Stimulated activated naive CD8-positive, alpha-beta T cell treated with anti-CD3 and anti-CD28 coated beads, Interleukin-15, amount 100 ng/mL, for 72 hours (primary cell): ENCODE measurements around the gene SNX25.

ENCODE experiments used
- ATAC-seq: fragments of 150-1000 bp; cut with Tn5 transposase; 2 replicates; pipeline ENCODE4 v1.10.0; 2021; ENCODE audit warnings: mild to moderate bottlenecking, moderate library complexity
- DNase-seq, 2 donors: peaks; one replicate each; pipeline ENCODE4 v3.0.0; 2021 to 2022
- H3K27ac Mint-ChIP-seq, 2 donors: one replicate each; pipeline ENCODE4 v1.8.0; 2022; ENCODE audit warnings: mild to moderate bottlenecking in 2 of 2, mixed read lengths in 2 of 2, moderate library complexity in 2 of 2
- H3K27me3 Mint-ChIP-seq: one replicate; pipeline ENCODE4 v1.8.0; 2022; ENCODE audit warnings: mixed read lengths
- H3K4me1 Mint-ChIP-seq: one replicate; pipeline ENCODE4 v1.8.0; 2022; ENCODE audit warnings: mild to moderate bottlenecking, mixed read lengths
- H3K4me3 Mint-ChIP-seq, 2 donors: one replicate each; pipeline ENCODE4 v1.8.0; 2022; ENCODE audit warnings: mild to moderate bottlenecking in 2 of 2, mixed read lengths in 2 of 2, moderate library complexity in 1 of 2
- H3K9me3 Mint-ChIP-seq, 2 donors: one replicate each; pipeline ENCODE4 v1.8.0; 2022; ENCODE audit warnings: mixed read lengths in 2 of 2

SNX25 gene

DNA sequence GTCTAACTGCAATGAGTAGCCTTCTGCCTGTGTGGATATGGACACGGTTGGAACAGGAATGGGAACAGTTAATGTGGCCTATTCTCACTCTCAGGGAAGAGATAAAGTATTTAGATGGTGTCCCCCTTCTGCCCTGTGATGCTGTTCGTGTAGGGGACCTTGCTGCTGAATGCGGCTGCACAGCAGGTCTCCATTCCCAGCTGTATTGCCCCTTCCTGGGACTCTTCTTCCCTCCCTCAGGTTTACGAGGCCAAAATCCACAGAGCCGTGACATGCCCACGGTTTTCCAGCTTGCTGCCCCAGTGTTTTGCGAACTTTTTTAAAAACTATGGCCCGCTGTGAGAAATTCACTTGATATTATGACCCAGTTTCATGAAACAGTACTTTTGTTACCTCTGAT, 50.3 kb downstream of the SNX25 start:
- no peak for ATAC-seq
- Mint-ChIP-seq H3K27me3 (no peaks in the 10 kb centered on the region), H3K9me3 (no peaks in the 10 kb centered on the region), H3K27ac (no peak overlapping the region), H3K4me1 (peaks cover 22% of the 10 kb centered on the region), H3K4me3 (no peak overlapping the region)
- no peak for DNase-seq

DNA sequence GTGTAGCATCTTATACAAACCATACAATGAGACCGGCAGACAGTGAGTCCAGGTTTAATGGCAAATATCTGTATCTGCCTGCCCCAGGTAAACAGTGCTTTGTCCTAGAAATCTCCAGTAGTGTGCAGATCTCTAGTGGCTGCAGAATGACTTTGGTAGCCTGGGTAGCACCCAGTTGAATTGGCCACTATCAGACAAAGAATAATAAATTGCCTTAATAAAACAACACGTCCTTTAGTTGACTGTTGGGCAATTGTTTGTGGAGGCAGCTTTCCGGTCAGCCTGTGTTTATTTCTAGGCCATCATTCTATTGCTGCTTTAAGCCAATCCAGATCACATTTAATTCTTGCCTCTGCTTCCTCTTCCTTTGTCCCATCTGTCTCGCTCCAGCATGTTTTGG, 52.5 kb downstream of the SNX25 start:
- peaks cover 25% of the 10 kb centered on the region for H3K4me1 Mint-ChIP-seq
- H3K4me3 Mint-ChIP-seq, result no peak overlapping the region
- no peak for ATAC-seq
- H3K9me3 Mint-ChIP-seq, result no peaks in the 10 kb centered on the region
- H3K27ac Mint-ChIP-seq, result no peak overlapping the region
- DNase-seq, result no peak
- no peaks in the 10 kb centered on the region for H3K27me3 Mint-ChIP-seq

DNA sequence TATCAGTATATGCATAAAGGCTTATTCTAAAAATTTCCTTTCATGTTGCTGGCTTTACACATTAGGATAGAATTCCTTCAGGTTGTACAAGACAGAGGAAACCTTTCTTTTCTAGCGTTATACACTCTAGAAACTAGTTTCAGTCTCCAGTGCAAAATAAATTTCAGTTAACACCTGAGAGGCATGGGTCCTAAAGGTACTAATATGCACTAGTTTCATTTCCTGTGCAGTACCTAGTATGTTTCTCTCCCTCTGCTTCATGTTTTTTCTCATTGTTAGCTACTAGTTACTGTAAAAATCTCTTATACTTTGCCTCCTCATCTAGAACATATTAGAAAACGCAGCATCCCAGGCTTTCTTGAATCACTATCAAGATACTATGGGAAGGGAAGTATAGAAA, 54.0 kb downstream of the SNX25 start:
- no peak overlapping the region for H3K27ac Mint-ChIP-seq
- no peak overlapping the region for H3K4me3 Mint-ChIP-seq
- no peaks in the 10 kb centered on the region for H3K27me3 Mint-ChIP-seq
- ATAC-seq, result no peak
- H3K4me1 Mint-ChIP-seq, result peaks cover 21% of the 10 kb centered on the region
- DNase-seq, result no peak
- H3K9me3 Mint-ChIP-seq, result no peaks in the 10 kb centered on the region

DNA sequence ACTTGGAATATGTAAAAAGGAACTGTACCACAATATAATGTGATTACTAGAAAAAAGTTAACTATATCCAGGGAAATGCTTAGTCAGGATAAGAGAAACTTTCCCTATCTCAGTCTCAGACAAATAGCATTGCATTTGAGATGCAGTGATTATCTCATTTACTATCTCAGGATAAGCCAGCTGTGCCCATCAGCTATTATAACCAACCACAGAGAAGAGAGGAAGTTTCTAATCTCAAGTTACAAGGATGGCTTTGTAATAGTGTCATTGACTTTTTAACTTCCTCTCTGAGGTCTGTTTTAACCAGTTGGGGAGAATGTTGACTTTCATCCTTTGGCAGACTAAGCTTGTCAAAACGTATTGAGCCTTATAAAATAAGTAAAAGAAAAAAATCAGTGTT, 56.5 kb downstream of the SNX25 start:
- no peak for DNase-seq
- Mint-ChIP-seq H3K9me3 (no peaks in the 10 kb centered on the region), H3K4me1 (peaks cover 16% of the 10 kb centered on the region), H3K27me3 (no peaks in the 10 kb centered on the region), H3K4me3 (no peak overlapping the region), H3K27ac (no peak overlapping the region)
- peak; percentile 49 for ATAC-seq

DNA sequence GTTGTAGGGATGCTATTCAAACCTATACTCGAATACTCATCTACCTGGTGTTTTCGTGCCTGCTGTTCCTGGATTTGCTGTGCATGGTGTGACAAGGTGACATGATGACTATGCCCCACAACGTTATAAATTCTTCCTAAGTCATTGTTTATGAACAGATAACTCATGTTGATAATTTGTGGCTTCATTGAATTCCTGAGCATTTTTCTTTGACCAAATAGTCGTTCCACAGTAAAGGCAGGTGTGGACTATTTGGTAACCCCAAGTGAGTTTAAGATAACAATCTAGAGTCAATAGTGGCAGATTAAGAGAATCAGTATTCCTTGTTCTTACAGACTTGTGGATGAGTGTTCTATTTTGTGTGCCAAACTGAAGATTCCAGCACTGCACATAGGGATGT, 59.9 kb downstream of the SNX25 start:
- Mint-ChIP-seq H3K27me3 (no peaks in the 10 kb centered on the region), H3K4me3 (no peak overlapping the region), H3K4me1 (peaks cover 9% of the 10 kb centered on the region), H3K27ac (peak overlapping the region in 1 of 2 donors; percentile 46), H3K9me3 (no peaks in the 10 kb centered on the region)
- ATAC-seq (no peak), DNase-seq (no peak)

DNA sequence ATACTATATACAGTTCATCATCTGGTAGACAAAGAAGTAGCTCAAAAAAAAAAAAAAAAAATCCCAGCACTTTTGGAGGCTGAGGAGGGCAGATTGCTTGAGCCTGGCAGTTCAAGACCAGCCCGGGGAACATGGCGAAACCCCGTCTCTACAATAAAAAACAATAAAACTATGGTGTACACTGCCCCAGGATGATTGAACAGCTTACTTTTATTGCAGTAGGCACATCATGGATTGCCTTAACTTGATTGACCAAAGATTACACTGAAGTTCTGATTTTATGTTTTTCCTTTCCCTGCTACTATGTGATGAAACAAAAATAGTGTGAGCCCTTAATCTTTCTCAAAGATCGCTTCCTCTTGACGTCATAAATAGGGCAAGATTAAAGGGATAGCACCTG, 60.6 kb downstream of the SNX25 start:
- no peak overlapping the region for H3K4me3 Mint-ChIP-seq
- DNase-seq, result no peak
- H3K4me1 Mint-ChIP-seq, result peaks cover 9% of the 10 kb centered on the region
- H3K27me3 Mint-ChIP-seq, result no peaks in the 10 kb centered on the region
- H3K27ac Mint-ChIP-seq, result no peak overlapping the region
- ATAC-seq, result no peak
- H3K9me3 Mint-ChIP-seq, result no peaks in the 10 kb centered on the region

DNA sequence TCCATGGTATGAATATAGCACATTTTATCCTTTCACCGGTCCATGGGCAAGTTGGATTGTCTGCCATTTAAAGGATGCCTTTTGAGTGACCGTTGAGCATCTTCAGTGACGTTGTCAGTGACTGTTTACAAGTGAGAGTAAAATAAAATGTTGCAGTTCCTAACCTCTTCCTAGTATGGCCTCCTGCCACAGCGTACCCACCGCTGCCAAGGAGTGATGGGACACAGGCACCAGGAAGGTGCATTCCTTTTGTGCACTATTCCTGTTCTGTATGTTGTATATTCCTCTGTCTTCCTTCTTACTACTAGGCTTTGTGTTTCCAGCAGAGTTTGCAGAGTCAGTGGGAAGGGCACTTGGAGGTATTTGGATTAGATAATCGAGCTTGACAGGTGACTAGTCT, 61.5 kb downstream of the SNX25 start:
- no peak for DNase-seq
- Mint-ChIP-seq H3K27ac (no peak overlapping the region), H3K9me3 (no peaks in the 10 kb centered on the region), H3K4me1 (peaks cover 6% of the 10 kb centered on the region), H3K4me3 (no peak overlapping the region), H3K27me3 (no peaks in the 10 kb centered on the region)
- ATAC-seq, result no peak

DNA sequence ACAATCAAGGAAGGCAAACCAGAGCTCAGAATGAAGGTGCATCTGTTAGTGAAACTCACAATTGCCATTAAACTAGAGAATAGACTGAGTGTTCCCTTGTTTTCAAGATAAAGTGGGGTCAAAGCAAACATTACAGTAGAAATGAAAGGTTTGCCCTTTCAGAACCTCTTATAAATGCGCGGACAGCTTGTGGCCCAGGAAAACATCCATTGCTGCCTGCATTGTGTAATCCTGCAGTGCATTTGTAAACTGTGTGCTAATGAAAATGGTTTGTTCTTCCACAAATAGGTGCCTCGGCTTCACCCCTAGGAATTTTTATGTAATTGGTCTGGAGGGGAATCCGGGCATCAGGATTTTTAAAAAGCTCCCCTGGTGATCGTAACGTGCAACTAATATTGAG, 62.8 kb downstream of the SNX25 start:
- Mint-ChIP-seq H3K4me1 (no peaks in the 10 kb centered on the region), H3K9me3 (no peaks in the 10 kb centered on the region), H3K27ac (no peak overlapping the region), H3K4me3 (no peak overlapping the region), H3K27me3 (no peaks in the 10 kb centered on the region)
- DNase-seq, result no peak
- ATAC-seq, result no peak

DNA sequence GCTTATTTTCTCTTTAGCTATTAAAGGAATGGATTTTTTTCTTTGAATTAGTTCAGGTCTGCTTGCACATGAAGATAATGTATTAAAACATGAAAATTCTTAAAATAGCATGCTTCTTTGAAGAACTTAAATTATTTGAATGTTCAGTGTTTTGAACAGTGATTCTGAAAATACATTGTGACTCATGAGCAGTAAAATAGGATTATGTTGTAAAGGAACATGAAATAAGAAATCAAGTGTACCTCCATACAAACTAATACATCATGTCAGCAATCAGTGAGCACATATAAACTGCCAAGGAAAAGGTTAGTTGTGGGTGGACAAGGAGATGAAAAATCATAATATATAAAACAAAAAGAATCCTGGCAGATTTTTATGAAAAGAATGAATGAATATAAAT, 66.1 kb downstream of the SNX25 start:
- Mint-ChIP-seq H3K9me3 (no peaks in the 10 kb centered on the region), H3K27ac (no peak overlapping the region), H3K4me1 (no peaks in the 10 kb centered on the region), H3K4me3 (no peak overlapping the region), H3K27me3 (no peaks in the 10 kb centered on the region)
- ATAC-seq (no peak), DNase-seq (no peak)

DNA sequence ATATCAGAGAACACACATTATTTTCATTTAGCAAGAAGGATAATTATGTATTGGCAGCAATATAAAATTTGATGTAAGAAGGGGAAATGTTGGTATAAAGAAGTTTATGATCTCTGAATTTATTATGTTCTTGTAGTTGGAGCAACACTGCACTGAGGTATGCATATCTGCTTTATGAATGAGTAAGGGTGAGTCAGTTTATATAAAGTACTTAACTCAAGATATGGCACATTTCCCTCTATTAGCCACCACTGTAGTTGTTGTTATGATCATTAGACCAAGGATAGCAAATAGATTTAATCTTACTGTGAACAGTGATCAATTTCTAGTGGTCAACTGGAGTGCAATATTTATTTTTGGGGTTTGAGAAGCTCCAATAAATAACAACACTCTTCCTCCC, 66.6 kb downstream of the SNX25 start:
- Mint-ChIP-seq H3K27me3 (no peaks in the 10 kb centered on the region), H3K27ac (no peak overlapping the region), H3K4me3 (no peak overlapping the region), H3K9me3 (no peaks in the 10 kb centered on the region), H3K4me1 (no peaks in the 10 kb centered on the region)
- ATAC-seq, result no peak
- DNase-seq, result no peak

DNA sequence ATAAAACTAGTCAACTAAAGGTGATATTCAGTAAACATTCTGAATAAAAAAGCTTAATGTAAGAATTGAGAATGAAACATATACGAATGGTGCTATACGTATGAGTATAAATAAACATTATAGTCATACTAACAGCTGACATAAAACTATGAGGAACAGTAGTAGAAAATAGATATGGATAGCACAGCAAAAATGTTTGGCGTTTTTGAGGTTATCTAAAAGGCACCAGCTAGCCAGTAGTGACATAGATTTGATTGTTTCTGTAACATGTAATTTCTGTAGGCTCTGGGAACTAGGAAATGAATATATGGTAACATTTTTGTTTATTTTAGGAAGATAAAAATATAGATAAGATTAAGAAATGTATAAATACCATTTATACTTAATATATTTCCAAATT, 69.3 kb downstream of the SNX25 start:
- Mint-ChIP-seq H3K27me3 (no peaks in the 10 kb centered on the region), H3K4me1 (peaks cover 6% of the 10 kb centered on the region), H3K9me3 (no peaks in the 10 kb centered on the region), H3K4me3 (no peak overlapping the region), H3K27ac (no peak overlapping the region)
- ATAC-seq (no peak), DNase-seq (no peak)

DNA sequence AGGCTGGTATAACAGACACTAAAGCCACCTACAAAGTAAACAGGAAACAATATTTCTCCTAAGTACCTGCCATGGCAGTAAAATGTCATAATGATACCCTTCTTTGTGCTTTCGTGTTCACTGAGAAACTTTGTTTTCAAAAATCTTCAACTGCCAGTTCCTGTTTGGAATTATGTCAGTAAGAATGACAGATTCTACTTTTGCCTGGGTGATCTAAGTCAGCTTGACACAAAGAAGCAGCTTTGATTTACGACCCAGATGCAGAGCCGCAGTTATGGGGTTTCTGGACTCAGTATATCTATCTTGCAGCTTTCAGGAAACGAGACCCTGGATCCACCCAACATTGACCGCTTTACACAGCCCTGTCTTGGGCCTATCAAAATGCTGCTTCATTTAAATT, 71.2 kb downstream of the SNX25 start:
- no peaks in the 10 kb centered on the region for H3K9me3 Mint-ChIP-seq
- peaks cover 6% of the 10 kb centered on the region for H3K4me1 Mint-ChIP-seq
- no peak overlapping the region for H3K27ac Mint-ChIP-seq
- DNase-seq (no peak), ATAC-seq (no peak)
- no peaks in the 10 kb centered on the region for H3K27me3 Mint-ChIP-seq
- no peak overlapping the region for H3K4me3 Mint-ChIP-seq

DNA sequence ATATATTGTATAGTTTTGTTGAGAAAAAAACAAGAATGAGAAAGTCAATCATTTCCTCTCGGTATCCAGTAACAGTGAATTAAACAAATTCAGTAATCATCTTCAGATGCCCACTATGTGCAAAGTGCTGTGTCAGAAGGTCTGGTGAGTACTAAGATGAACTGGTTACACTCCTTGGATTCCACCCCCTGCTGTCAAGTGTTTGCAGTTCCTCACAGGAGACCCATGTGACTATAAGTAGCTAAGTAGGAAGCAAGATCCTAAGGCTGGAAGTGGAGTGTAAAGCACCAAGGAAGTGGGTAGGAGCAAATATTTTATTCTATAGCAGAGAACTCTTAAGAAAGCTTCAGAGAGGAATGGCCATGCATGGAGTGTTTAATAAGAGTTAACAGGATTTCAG, 73.6 kb downstream of the SNX25 start:
- Mint-ChIP-seq H3K27me3 (no peaks in the 10 kb centered on the region), H3K4me1 (peaks cover 6% of the 10 kb centered on the region), H3K27ac (no peak overlapping the region), H3K4me3 (no peak overlapping the region), H3K9me3 (no peaks in the 10 kb centered on the region)
- ATAC-seq, result no peak
- DNase-seq, result no peak

DNA sequence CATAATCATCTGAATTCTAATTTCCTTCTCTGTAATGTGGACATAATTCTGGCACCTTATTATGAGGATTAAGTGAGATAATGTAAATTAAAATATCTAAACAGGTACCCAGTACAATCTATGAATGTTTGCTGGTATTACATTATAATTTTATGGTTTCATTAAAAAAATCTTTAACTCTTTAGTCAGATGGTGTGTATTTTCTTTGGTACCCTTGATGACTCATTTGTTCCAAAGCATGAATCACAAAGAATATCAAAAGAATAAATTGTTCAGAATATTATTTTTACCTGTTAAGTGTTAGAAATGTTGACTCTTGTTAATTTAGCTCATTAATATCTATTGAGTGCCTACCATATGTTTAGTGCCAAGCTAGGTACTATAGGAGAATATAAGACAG, 74.3 kb downstream of the SNX25 start:
- ATAC-seq (no peak), DNase-seq (no peak)
- no peaks in the 10 kb centered on the region for H3K9me3 Mint-ChIP-seq

DNA sequence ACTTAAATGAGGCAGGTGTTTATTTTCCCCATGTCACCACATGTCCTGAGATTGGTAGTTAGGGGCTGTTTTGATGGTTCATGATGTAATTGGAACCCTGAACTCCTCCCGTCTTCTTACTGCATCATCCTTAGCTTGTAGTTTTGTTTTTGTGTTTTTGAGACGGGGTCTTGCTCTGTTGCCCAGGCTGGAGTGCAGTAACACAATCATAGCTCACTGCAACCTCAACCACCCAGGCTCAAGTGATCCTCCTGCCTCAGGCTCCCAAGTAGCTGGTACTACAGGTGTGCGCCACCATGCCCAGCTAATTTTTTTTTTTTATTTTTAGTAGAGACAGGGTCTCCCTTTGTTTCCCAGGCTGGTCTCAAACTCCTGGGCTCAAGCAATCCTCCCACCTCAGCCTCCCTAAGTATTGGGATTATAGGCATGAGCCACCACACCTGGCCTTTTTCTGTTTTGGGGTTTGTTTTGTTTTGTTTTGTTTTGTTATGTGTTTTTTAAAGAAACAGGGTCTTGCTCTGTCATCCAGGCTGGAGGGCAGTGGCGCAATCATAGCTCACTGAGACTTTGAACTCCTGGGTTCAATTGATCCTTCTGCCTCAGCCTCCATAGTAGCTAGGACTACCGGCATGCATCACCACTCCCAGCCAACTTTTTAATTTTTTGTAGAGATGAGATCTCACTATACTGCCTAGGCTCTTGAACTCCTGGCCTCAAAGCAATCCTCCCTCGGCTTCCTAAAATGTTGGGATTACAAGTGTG, 76.4 kb downstream of the SNX25 start:
- no peaks in the 10 kb centered on the region for H3K9me3 Mint-ChIP-seq
- no peaks in the 10 kb centered on the region for H3K27me3 Mint-ChIP-seq
- DNase-seq, result no peak
- H3K27ac Mint-ChIP-seq, result peak overlapping the region in 1 of 2 donors; percentile 84
- no peak for ATAC-seq
- H3K4me1 Mint-ChIP-seq, result peaks cover 6% of the 10 kb centered on the region
- no peak overlapping the region for H3K4me3 Mint-ChIP-seq

More for the DNA sequence above, 74.3 kb downstream of the SNX25 start:
- Mint-ChIP-seq H3K27ac (no peak overlapping the region), H3K4me1 (peaks cover 6% of the 10 kb centered on the region), H3K4me3 (no peak overlapping the region), H3K27me3 (no peaks in the 10 kb centered on the region)

DNA sequence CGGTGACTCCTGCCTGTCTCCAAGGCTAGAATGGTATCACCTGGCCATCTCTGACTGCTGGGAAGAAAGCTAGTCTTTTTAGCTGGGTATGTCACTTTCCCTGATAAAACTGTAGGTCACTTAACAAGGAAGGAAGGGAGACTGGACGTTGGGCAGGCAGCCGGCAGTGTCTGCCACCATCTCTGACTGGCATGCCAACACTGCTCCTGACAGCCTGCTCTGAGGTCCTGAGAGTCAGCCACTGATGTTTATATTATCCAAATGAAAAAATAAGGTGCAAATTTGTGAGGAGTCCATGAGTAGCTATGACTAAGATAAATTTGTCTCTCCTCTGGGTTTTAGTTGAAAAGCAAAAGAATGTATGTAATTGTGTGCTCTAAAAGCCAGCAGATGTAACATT, 77.2 kb downstream of the SNX25 start:
- Mint-ChIP-seq H3K4me1 (peaks cover 6% of the 10 kb centered on the region), H3K27ac (no peak overlapping the region), H3K4me3 (no peak overlapping the region), H3K9me3 (no peaks in the 10 kb centered on the region), H3K27me3 (no peaks in the 10 kb centered on the region)
- DNase-seq (no peak), ATAC-seq (no peak)

DNA sequence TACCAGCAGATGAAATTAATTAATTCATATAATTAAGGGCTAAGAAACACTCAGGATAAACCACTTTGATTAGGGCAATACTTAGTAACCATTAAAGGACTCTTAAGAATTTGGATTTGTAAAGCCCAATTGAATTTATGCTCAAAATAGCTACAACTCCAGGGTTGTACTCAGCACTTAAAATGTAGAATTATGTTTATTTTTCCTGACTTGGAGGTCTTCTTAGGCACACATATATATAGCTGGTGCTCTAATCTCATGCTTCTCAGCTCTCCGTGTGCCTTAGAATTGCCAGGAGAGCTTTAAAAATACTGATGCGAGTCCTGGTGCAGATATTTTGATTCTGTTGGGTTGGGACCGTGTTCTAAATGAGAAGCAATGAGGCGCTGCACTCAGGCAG, 77.6 kb downstream of the SNX25 start:
- Mint-ChIP-seq H3K4me3 (no peak overlapping the region), H3K9me3 (no peaks in the 10 kb centered on the region), H3K27me3 (no peaks in the 10 kb centered on the region), H3K4me1 (peaks cover 6% of the 10 kb centered on the region), H3K27ac (no peak overlapping the region)
- ATAC-seq (no peak), DNase-seq (no peak)
